G401 (cell line): ENCODE data around the gene ZCWPW2. TPM values are rescaled to one million over a fixed set of nuclear protein-coding genes. Genes with fewer than 3 reads are reported as not detected.

ENCODE experiments used
- DNase-seq: peaks from one replicate; pipeline ENCODE4 v3.0.0-alpha.2; 2015; ENCODE audit warnings: low spot score
- in situ Hi-C: cut with HindIII; loops from 2 replicates; pipeline ENCODE4 v1.10.0; 2016; ENCODE audit warnings: low sequenced_read_pairs, mixed read lengths
- total RNA-seq: library from RNA; depleted of rRNA; stranded (reverse); fragments of >200 nt; shearing (Covaris generic); gene quantifications from 2 replicates; pipeline ENCODE4 v1.2.3, GENCODE V29; 2014; rRNA removed

ZCWPW2 gene, protein sequence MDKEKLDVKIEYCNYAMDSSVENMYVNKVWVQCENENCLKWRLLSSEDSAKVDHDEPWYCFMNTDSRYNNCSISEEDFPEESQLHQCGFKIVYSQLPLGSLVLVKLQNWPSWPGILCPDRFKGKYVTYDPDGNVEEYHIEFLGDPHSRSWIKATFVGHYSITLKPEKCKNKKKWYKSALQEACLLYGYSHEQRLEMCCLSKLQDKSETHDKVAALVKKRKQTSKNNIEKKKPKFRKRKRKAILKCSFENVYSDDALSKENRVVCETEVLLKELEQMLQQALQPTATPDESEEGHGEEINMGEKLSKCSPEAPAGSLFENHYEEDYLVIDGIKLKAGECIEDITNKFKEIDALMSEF
- total RNA-seq = 0.55 and 3.8 TPM in 2 replicates

DNA sequence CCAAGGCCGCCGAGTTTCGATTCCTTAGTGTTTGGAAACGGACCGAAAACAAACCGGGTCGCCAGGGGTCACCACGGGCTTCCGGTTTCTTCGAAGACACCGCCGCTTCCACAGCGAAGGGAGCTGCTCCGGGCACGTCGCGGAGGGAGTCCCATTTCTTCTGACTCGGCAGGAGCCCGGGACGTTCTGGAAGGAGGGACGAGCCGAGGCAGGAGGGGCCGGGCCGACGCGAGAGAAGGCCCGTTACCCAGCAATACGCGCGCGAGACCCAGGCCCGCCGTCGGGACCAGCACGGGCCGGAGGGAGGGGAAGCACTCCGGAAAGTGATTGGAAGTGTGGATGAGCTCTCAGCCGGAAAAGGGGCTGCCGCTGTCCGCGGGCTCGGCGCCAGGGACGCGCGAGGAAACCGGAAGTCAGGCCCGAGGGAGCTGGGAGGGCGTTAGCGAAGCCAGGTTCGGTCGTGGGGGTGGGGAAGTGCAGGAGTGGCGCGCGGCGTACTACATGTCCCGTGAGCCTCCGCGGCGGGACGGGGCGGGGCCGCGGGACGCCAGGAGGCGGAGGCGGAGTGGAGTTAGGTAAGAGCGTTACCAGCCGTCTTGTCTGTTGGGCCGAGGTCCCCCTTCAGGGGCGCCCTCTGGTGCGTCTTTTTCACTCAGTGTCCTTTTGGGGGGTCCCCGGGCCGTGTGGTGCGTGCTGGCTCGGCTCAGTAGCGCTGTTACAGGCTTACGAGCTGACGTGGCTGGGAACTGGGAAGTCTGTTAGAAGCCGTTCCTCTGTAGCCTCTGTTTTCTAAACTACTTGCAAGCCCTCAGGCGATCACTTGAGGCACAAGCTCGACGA is at the start of gene ZCWPW2, which contains the start of gene AZI2:
TSS of gene ZCWPW2 (plus strand) at position 93 of the 840 bp plus-strand sequence. CDS start 64,348 bp downstream, outside the sequence.
TSS of gene AZI2 (minus strand) at position 196 of the 840 bp plus-strand sequence. CDS start 8,207 bp downstream, outside the sequence.
- in situ Hi-C loops = no loop called here
- peak; percentile 91 for DNase-seq

- DNase-seq = no peak
- in situ Hi-C loops = no loop called here
Observed at GRCh38 chr3:28299705-28300104, 48.8 kb upstream of the ZCWPW2 start.

- no peak for DNase-seq
- in situ Hi-C loops = no loop called here
Observed at GRCh38 chr3:28300345-28300962, 48.1 kb upstream of the ZCWPW2 start.

DNA sequence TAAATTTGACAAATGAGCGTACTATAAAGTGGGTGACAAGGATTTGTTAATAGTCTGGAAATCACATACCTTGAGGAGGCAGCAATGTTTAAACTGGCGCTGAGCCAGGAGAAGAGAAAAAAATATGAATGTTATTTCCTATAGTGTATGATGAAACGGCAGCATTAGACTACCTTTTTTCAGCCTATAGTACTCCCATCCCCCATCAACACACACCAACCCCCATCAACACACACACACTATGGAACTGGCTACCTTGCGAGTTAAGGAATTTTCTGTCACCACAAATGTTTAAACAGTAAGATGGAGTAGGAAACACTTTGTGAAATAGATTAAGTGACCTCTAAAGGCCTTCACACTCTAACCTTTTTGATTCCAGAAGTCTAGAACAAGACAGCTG is 46.8 kb upstream of the ZCWPW2 start:
- DNase-seq = no peak
- in situ Hi-C loops = no loop called here

DNA sequence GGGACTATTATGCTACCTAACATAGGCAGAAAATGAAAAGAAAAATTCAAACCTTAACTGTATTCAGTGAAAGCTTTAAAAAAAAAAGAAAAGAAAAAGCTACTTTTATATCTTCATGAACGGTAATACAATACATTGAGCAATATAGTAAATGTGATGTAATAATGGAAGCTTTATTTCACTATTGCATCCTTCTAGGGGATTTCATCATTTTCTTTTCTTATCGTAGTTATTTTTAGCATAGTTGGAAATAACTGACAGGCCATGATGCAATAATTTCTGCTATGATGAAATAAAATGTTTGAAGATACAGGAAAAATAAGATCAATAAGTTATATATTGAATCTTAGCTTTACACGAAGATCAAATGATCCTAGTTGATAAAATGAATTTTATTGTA is 40.3 kb upstream of the ZCWPW2 start:
- DNase-seq = no peak
- in situ Hi-C loops = no loop called here

DNA sequence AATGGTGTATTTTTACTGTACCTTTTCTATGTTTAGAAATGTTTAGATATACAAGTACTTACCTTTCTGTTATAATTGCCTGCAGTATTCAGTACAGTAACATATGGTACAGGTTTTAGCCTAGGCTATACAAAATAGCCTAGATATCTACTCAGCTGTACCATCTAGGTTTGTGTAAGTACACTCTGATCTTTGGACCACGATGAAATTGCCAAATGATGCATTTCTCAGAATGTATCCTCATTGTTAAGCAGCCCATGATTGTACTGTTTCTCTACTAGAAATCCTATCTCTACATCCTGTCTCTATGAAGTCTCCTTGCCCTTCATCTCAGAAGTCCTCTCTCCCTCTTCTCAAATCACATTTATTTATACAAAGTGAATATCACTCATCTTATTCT is 32.8 kb upstream of the ZCWPW2 start:
- no peak for DNase-seq
- in situ Hi-C loops = no loop called here

GRCh38 chr3:28316226-28316625 is 32.3 kb upstream of the ZCWPW2 start:
- in situ Hi-C loops = no loop called here

GRCh38 chr3:28317438-28318022 is 31.0 kb upstream of the ZCWPW2 start:
- DNase-seq = peak; percentile 56
- in situ Hi-C loops = no loop called here

More at GRCh38 chr3:28316226-28316625, 32.3 kb upstream of the ZCWPW2 start:
- no peak for DNase-seq

- in situ Hi-C loops = no loop called here
Observed at GRCh38 chr3:28320981-28321380, 27.5 kb upstream of the ZCWPW2 start.

DNA sequence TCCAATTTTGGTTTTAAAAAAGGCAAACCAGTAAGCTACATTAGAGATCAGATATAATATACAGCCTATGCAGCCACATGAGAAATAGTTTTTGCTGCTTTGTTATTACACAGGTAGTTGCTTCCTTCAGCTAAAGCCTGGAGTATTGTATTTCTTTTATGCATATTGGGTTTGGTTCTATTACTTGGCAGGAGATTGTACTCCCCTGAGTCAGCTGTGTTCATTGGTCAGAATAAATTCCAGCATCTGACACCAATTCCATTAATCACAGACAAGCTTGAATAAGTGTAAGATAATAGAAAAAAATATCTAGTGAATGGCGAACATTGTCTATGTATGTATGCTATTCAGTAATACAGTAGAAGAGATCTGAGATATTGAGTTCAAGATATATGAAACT is 26.1 kb upstream of the ZCWPW2 start:
- in situ Hi-C loops = no loop called here

More at GRCh38 chr3:28320981-28321380, 27.5 kb upstream of the ZCWPW2 start:
- no peak for DNase-seq

GRCh38 chr3:28326458-28326926 is 22.0 kb upstream of the ZCWPW2 start:
- no peak for DNase-seq
- in situ Hi-C loops = no loop called here

More for the DNA sequence above, 26.1 kb upstream of the ZCWPW2 start:
- DNase-seq = no peak

DNA sequence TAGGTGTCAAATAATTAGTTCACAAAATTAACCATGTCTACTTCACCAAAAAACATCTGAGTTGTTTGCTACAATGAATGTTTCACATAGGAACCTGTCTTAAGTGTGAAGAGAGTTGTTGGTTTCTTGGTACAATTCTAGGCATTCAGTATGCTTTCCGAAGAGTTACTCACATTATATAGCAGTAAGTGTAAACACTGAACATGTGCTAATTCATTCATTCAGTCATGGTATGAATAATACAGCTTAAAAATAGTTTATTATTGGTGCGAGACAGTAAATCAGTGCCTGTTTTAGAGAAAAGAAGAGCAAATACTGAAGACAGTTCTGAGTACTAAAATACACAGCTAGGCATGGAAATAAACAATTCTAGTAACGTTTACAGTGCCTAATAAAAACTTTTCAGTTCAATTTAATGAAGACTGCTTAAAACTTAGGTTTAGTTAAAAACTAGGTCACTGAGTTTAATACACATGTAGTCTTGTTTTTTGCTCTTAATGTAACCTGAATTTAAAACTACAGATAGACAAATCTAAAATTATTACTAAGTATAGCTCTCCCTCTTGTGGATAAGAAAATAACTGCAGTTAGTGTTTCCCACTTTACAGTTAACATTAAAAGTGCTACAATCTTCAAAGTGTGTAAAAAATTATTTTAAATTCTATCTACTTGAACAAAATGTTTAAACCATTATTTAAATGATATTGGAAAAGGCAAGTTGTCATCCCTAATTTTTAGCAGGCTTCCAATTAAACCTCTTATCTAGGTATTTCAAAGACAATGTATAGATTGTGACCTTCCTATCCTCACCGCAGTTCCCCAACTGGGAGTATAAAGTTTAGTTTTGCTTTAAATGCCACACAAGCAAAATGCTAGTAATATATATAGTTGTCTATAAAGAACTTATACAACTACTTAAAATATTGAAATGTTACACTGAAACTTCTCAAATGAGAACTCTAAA is 20.1 kb upstream of the ZCWPW2 start:
- DNase-seq = peak; percentile 59
- in situ Hi-C loops = no loop called here

- in situ Hi-C loops = no loop called here
- DNase-seq = peak; percentile 27
Observed at GRCh38 chr3:28334552-28334951, 14.0 kb upstream of the ZCWPW2 start.

DNA sequence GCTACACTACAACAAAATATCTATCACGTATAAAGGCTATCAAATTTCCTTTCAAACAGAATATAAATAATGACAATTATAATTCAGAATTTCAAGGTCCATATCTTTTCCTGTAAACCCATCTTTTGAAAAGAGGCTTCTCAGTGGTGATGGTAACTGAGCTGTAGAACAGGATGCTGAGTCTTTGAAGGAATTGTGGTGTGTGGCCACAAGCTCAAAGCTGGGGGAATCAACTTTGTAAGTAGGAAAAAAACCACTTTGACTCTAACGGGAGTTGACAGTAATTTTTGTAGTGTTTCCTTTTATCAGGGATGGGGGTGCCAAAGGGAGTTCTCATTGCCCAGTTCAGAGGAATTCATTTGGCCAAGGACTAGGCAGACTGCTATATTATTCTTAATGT is 13.3 kb upstream of the ZCWPW2 start:
- in situ Hi-C loops = no loop called here
- no peak for DNase-seq

- DNase-seq = no peak
- in situ Hi-C loops = no loop called here
Observed at GRCh38 chr3:28337230-28337629, 11.3 kb upstream of the ZCWPW2 start.

GRCh38 chr3:28343144-28343543 is 5.4 kb upstream of the ZCWPW2 start:
- in situ Hi-C loops = no loop called here

GRCh38 chr3:28345690-28346089 is 2.8 kb upstream of the ZCWPW2 start:
- in situ Hi-C loops = no loop called here
- peak; percentile 17 for DNase-seq

More at GRCh38 chr3:28343144-28343543, 5.4 kb upstream of the ZCWPW2 start:
- peak; percentile 20 for DNase-seq
